HG03103 (cell line): ENCODE measurements around the gene LAMTOR1.

ENCODE experiments used
- ATAC-seq: cut with Tn5 transposase; IDR thresholded peaks from one replicate; pipeline ENCODE4 v1.9.1; 2021; ENCODE audit warnings: low read depth; ENCODE audit not compliant: unreplicated experiment

Gene LAMTOR1

GRCh38 chr11:72120930-72121329 lies 17.8 kb upstream of the LAMTOR1 start:
- ATAC-seq, result no peak

DNA sequence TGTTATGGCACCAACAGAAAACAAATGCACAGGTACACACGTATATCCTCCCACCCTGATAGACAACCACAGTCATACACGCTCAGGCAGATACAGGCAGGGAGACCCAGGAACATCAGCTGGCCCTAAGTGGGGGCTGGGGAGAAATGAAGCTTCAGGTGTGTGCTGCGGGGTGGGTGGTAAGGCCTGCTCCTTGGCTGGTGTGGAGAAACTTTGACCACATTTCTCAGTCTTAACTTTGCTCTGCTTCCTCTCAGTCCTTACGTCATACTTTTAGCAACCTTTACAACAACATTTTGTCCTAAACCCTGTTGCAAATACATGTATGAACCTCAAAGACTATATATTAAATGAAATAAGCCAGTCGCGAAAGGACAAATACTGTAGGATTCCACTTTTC lies 16.1 kb upstream of the LAMTOR1 start:
- ATAC-seq, result no peak

DNA sequence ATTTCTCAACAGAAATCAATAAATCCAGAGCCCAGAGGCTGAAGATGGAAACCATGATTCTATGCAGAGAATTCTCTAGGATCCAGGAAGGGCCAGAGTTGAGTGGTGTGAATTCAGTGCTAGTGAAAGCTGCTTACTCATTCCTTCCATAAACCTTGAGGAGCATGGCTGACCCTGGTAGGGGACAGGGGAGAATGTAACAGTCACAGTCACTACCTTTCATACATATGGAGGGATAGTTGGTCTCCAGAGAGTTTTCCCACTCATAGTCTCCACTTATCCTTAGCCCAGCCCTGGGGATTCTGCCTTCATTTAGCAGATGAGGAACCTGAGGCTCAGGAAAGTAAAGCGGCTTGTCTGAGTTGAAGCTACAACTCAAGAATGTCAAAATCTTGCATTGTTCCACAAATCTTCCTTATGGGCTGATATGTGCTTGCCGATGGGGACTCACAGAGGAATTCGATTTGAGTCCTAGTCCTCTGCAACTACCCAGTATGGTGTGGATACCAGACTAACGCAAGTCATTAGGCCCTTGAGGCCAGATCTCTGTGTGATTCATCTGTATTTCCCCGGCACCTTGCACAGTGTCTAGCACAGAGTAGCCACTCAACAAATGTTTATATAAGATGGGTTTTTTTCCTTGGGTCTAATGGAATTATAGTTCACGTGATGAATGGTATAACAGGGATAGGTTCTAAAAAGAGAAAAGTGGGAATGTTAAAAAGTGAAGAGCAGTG lies 13.1 kb upstream of the LAMTOR1 start:
- no peak for ATAC-seq

DNA sequence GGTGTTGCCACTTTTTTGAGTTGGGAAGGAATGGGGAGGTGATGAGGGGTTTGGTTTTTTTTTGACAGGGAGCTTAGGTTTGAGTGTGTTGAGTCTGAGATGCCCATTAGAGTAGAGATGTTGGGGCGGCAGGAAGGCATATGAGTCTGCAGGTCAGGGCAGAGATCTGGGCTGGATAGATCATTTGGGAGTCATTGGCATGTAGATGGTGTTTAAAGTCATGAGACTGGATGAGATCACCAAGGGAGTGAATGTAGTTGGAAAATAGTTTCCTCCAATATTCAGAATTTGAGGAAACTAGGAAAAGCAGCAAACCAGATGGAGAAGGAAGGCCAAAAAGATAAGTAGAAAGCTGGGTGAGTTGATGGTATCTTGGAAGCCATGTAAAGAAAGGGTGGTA lies 11.5 kb upstream of the LAMTOR1 start:
- no peak for ATAC-seq

DNA sequence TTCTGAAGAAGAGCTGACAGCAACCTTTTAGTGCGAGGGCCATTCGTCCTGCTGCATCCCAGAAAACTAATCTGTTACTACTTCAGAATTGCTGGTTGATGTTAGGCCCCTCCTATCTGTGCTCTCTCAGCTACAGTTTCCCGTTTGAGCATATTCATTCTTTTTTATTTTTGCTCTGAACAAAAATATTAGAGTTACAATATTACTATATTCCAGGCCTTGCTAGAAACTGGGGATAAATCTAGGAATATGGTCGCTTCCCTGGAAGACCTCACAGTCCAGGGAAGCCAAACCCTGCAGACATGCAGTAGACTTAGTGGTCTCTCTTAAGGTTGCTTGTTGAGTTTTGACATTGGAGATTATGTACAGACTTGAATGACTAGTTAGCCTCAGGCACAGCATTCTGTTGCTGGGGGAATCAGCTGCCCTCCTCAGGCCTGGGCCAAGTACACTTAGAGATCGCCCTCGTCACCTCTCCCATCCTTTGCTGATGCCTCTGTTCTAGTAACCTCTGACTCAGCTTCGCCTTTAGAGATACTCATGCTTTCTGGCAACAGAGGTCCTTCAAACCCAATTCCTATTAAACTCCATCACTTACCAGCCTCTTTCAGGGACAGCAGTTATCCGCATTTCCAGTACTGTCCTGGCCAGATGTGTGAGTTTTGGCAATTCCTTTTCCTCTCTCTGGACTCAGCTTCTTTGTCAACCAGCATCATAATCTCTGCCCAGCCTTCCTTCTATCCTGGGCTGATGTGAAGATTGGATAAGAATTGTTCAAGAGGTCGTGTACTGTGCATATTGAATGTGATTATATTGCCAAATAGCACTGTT lies 10.1 kb upstream of the LAMTOR1 start:
- ATAC-seq, result no peak

DNA sequence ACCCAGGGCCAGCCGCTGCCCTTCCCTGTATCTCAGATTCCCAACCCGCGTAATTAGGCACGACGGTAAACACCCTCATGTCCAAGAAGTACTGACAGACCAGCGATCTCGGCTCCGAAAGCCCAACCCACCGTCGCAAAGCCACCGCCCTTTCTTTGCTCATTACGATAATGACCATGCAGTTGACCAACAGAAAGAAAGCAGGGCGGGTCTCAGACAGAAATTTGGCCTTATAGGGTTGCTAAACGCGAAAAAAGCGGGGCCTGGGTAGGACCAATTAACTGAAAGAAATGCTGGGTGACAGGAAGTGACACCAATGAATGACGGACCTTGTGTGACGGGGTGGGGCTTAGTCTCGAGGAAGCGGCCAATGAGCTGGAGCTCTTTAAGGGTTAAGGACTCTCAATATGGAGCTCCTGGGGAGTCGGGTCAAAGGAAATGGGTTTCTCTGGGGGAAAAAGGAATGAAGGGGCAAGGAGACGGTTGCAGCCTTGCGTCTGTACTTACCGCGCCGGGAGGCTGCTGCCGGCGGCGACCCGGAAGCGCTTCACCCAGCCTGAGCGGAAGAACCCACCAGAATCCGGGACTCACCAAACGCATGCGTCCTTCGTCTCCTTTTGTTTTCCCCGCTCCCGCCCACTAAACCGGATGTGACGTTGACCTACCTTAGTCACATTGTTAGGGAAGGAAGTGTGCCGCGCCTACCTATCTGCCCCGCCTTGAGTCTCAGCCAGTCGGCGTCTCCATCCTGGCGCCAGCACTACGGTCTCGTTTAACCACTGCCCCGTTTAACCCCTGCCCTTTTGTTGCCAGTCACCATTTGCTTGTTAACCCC lies 9.3 kb upstream of the LAMTOR1 start, which contains the start of gene ANAPC15:
Gene ANAPC15, minus strand, starts transcription at position 553 of the 835 bp plus-strand sequence. CDS start 1,419 bp downstream, outside the sequence.
- peak; percentile 89 for ATAC-seq

DNA sequence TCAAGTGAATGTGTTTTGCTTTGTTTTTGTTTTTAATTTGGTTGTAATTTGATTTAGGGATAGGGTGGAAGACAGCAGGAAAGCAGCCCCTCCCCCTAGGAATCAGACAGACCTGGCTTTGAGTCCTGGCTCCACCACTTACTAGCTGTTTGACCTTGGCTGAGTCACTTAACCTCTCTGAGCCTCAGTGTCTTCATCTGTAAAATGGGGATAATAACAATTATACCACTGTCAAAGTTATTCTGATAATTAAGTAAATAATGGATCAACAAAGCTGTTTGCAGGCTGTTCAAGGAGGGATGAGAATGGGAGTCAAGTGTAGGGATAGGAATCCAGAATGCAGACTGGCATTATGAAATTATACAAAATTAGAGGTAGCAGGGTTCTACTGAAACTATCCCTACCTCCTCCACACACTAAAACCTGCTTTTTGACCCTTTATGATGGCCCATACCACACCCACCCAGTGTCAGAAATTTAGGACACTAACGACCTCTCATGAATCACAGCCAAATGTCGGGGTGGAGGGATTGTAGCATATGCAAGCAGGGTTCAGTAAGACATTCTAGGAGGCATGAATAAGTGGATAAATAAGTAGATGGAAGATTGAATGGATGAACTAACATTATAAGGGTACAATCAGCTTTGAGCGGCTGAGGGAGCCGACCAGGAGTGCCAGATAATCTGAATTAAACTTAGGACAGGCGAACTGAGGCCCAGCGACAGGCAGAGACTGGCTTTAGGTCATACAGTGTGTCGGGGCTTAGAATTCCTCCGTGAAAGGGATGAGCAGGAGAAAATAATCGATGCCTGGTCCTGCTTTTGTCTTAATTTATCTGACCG lies 8.4 kb upstream of the LAMTOR1 start:
- no peak for ATAC-seq

DNA sequence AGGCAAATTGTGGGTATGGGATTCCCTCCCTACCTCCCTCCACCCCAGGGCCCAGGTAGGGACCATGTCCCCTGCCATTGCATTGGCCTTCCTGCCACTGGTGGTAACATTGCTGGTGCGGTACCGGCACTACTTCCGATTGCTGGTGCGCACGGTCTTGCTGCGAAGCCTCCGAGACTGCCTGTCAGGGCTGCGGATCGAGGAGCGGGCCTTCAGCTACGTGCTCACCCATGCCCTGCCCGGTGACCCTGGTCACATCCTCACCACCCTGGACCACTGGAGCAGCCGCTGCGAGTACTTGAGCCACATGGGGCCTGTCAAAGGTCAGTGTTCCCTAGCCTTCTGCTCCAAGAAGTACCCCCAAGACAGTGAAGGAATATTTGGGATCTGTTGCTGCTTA lies 2.8 kb upstream of the LAMTOR1 start, which contains the start of gene TOMT:
Gene TOMT, plus strand, starts transcription at position 37 of the 400 bp plus-strand sequence. Its CDS starts 28 bp downstream, at position 65.
- ATAC-seq, result no peak

DNA sequence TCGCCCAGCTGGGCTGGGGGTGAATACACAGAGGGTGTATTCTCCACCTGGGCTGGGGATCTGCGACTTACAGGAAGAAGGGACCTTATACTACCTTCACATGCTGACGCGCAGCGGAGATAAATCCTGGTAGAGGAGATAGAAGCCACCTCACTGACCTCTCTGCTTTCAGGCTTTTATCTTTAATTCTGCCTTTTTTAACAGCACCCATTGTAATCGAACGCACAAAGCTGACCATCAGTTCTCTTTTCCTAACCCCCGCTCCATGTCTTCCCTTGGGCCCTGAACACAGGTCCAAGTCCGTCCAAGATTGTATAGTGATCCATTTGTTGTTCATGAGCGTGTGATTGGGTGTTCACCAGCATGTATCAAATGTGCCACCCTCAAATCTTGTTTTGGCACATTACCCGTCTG lies 664 bp upstream of the LAMTOR1 start:
- ATAC-seq, result no peak

- no peak for ATAC-seq
Observed at GRCh38 chr11:72102631-72102945, 509 bp downstream of the LAMTOR1 start.

DNA sequence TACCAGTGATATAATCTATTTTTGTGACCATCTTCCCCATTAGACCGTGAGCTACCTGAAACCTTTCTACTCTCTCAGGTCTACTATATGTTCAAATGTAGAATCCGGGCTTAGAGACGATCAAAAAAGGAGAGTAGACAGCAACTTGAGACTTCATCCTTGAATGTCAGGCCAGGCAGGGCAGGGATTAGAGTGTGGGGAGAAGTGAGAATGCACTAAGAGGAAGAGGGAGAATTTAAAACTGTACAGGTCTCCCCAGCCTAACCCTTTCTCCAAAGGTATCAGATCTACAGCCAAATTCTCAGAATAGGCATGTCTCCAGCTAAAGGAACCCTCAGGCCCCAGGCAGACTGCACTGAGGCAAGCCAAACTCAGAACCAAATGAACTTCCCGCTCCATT lies 935 bp downstream of the LAMTOR1 start:
- ATAC-seq, result no peak

DNA sequence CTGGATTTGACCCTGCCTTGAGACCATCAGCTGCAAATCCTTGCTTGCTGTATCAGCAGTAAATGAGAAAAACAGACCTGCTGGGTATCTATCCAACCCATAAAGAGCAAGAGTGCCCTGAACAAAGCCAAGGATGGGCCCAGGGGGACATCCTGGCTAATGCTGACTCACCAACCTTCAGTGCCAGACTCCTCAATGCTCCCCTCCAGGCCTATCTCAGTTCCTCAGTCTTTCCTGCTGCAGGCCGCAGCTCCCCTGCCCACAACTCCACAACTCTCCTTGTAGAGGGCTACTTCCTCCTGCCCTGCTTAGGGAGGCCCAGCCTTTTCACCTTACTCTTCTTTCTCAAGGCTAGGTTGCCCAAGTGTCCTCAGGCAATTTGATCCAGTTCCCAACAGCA lies 2.6 kb downstream of the LAMTOR1 start:
- no peak for ATAC-seq

GRCh38 chr11:72100009-72100408 lies 3.1 kb downstream of the LAMTOR1 start:
- no peak for ATAC-seq

- ATAC-seq, result no peak
Observed at GRCh38 chr11:72098741-72099140, 4.4 kb downstream of the LAMTOR1 start.

- no peak for ATAC-seq
Observed at GRCh38 chr11:72091292-72091691, 11.8 kb downstream of the LAMTOR1 start.

- ATAC-seq, result no peak
Observed at GRCh38 chr11:72088076-72088808, 14.9 kb downstream of the LAMTOR1 start.

- ATAC-seq, result no peak
Observed at GRCh38 chr11:72085621-72086351, 17.3 kb downstream of the LAMTOR1 start.

GRCh38 chr11:72084965-72085364 lies 18.1 kb downstream of the LAMTOR1 start:
- ATAC-seq, result no peak

- ATAC-seq, result no peak
Observed at GRCh38 chr11:72084076-72084475, 19.0 kb downstream of the LAMTOR1 start.
